SK-N-MC (cell line): ENCODE measurements around the gene PANK3.
"Not testable (repeated sequence)": the region's sequence is repeated elsewhere in the genome, so short reads cannot be mapped to it uniquely, and the experiment has no call there.

Source experiments
- DNase-seq: peaks from one replicate; pipeline ENCODE4 v3.0.0-alpha.2; 2011; ENCODE audit warnings: low read depth, low spot score
- H3K27ac ChIP-seq: fragments of 200-600 bp; sonication (generic); 2 replicates; pipeline ENCODE4 v1.5.1; 2016; ENCODE audit warnings: mixed run types
- H3K36me3 ChIP-seq: fragments of 200-600 bp; sonication (generic); 2 replicates; pipeline ENCODE4 v1.6.1; 2017; ENCODE audit warnings: antibody characterized with exemption, low read length, mixed read lengths; ENCODE audit not compliant: insufficient read depth
- H3K4me3 ChIP-seq: fragments of 200-600 bp; sonication (generic); 2 replicates; pipeline ENCODE4 v1.5.1; 2016
- H3K9ac ChIP-seq: fragments of 200-600 bp; sonication (generic); 2 replicates; pipeline ENCODE4 v1.8.0; 2017; ENCODE audit warnings: mixed run types, mixed read lengths; ENCODE audit not compliant: insufficient read length
- H3K9me3 ChIP-seq: fragments of 200-600 bp; sonication (generic); 2 replicates; pipeline ENCODE4 v1.6.1; 2017; ENCODE audit warnings: low read depth, mild to moderate bottlenecking, antibody characterized with exemption, low read length, moderate library complexity, mixed read lengths
- EZH2 ChIP-seq: fragments of 200-600 bp; sonication (generic); IDR thresholded peaks from one replicate; pipeline ENCODE4 v1.6.1; 2017; ENCODE audit warnings: antibody characterized with exemption
- FOXP2 ChIP-seq: optimal IDR thresholded peaks from 2 replicates; pipeline ENCODE3; 2011; ENCODE audit warnings: mild to moderate bottlenecking, moderate library complexity; ENCODE audit not compliant: insufficient read depth; ENCODE audit errors: extremely low read length, control extremely low read depth
- POLR2AphosphoS5 ChIP-seq: IDR thresholded peaks from 2 replicates; pipeline ENCODE4 v1.6.1; 2012; ENCODE audit warnings: mild to moderate bottlenecking, low read depth, low read length, borderline replicate concordance

Gene PANK3

GRCh38 chr5:168600409-168600808 is 21.2 kb upstream of the PANK3 start:
- H3K4me3 ChIP-seq = no peak overlapping the region
- TF ChIP-seq POLR2AphosphoS5 (no peak), EZH2 (no peak), FOXP2 (no peak)
- DNase-seq = no peak
- H3K9me3 ChIP-seq = no peaks in the 10 kb centered on the region
- H3K27ac ChIP-seq = no peak overlapping the region
- no peaks in the 10 kb centered on the region for H3K36me3 ChIP-seq
- H3K9ac ChIP-seq = no peak overlapping the region

- Histone ChIP-seq H3K9me3 (no peaks in the 10 kb centered on the region), H3K36me3 (no peaks in the 10 kb centered on the region), H3K4me3 (no peak overlapping the region), H3K9ac (no peak overlapping the region), H3K27ac (no peak overlapping the region)
- TF ChIP-seq EZH2 (no peak), FOXP2 (no peak)
- DNase-seq = no peak
These were observed 20.7 kb upstream of the PANK3 start for GRCh38 chr5:168599826-168600225.

GRCh38 chr5:168598639-168599038 is 19.5 kb upstream of the PANK3 start:
- Histone ChIP-seq H3K27ac (no peak overlapping the region), H3K36me3 (no peaks in the 10 kb centered on the region), H3K9me3 (no peaks in the 10 kb centered on the region), H3K4me3 (no peak overlapping the region), H3K9ac (no peak overlapping the region)
- DNase-seq = no peak
- TF ChIP-seq POLR2AphosphoS5 = no peak
- no peak for TF ChIP-seq FOXP2
- TF ChIP-seq EZH2 = no peak

GRCh38 chr5:168596927-168597326 is 17.8 kb upstream of the PANK3 start:
- Histone ChIP-seq H3K9me3 (no peaks in the 10 kb centered on the region), H3K27ac (no peak overlapping the region), H3K36me3 (no peaks in the 10 kb centered on the region), H3K4me3 (no peak overlapping the region), H3K9ac (no peak overlapping the region)
- TF ChIP-seq POLR2AphosphoS5 (no peak), EZH2 (no peak), FOXP2 (no peak)
- no peak for DNase-seq

GRCh38 chr5:168596122-168596521 is 17.0 kb upstream of the PANK3 start:
- DNase-seq, H3K27ac ChIP-seq, H3K9me3 ChIP-seq, H3K36me3 ChIP-seq, H3K4me3 ChIP-seq, H3K9ac ChIP-seq: not testable (repeated sequence)

- Histone ChIP-seq H3K9ac (no peak overlapping the region), H3K36me3 (no peaks in the 10 kb centered on the region), H3K27ac (no peak overlapping the region), H3K4me3 (no peak overlapping the region), H3K9me3 (no peaks in the 10 kb centered on the region)
- no peak for DNase-seq
- TF ChIP-seq EZH2 = no peak
- no peak for TF ChIP-seq FOXP2
- TF ChIP-seq POLR2AphosphoS5 = no peak
These were observed 12.8 kb upstream of the PANK3 start for GRCh38 chr5:168592014-168592368.

GRCh38 chr5:168591302-168592013 is 12.3 kb upstream of the PANK3 start:
- H3K9ac ChIP-seq = no peak overlapping the region
- TF ChIP-seq POLR2AphosphoS5 (no peak), EZH2 (no peak), FOXP2 (no peak)
- no peak for DNase-seq
- H3K27ac ChIP-seq = no peak overlapping the region
- no peak overlapping the region for H3K4me3 ChIP-seq
- H3K9me3 ChIP-seq = no peaks in the 10 kb centered on the region
- H3K36me3 ChIP-seq = no peaks in the 10 kb centered on the region

- no peak for DNase-seq
- TF ChIP-seq FOXP2 (no peak), POLR2AphosphoS5 (no peak), EZH2 (no peak)
- no peak overlapping the region for H3K27ac ChIP-seq
These were observed 11.5 kb upstream of the PANK3 start for GRCh38 chr5:168590666-168591065.

GRCh38 chr5:168587987-168588386 is 8.8 kb upstream of the PANK3 start:
- Histone ChIP-seq H3K36me3 (no peaks in the 10 kb centered on the region), H3K4me3 (no peak overlapping the region), H3K9me3 (no peaks in the 10 kb centered on the region), H3K27ac (no peak overlapping the region), H3K9ac (no peak overlapping the region)
- TF ChIP-seq EZH2 = no peak
- no peak for TF ChIP-seq POLR2AphosphoS5
- TF ChIP-seq FOXP2 = no peak
- DNase-seq = no peak

More at GRCh38 chr5:168590666-168591065, 11.5 kb upstream of the PANK3 start:
- Histone ChIP-seq H3K9ac (no peak overlapping the region), H3K4me3 (no peak overlapping the region), H3K36me3 (no peaks in the 10 kb centered on the region), H3K9me3 (no peaks in the 10 kb centered on the region)
